Measurements from ENCODE around the gene EIPR1.
"Not testable (repeated sequence)": the region's sequence is repeated elsewhere in the genome, so short reads cannot be mapped to it uniquely, and the experiment has no call there.

EIPR1 gene

DNA sequence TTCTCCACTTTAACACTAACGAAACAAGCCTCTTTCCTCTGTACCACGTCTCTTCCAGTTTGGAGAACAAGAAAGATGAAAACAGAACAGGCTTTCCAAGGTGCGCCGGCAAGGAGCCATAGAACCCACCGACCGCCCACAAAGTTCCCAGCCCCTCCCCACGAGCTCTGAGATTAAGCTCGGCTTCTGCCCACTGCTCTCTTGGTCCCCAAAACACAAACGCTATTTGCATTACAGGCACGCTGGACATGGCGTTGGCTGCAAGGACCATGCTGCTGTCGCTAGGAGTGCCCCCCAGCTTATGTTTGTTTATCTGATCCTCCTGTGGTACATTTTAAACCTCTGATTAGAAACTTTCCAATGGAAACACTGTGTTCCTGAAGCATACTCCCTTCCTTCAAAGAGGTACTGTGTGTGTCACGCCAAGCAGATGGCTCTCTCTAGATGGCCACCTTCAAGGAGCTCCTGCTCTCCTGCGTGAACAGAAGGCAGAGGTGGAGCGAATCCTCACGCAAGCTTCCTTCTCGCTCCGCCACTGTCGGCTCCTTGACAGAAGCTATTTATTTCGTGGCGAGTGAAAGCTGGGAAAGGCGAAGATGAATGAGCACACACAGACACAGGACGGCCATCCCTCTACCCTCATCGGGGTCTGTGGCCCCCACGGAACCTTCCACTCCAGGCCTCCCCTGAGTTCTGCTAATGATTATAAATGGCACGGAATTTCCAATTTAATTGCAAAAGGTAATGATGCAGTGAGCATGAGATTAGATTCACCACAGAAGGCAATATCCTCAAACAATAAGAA, 166.2 kb downstream of the EIPR1 start:
- DNase-seq (ENCODE audit: low read depth): no peak

- DNase-seq (ENCODE audit: low read depth): no peak
Measured at GRCh38 chr2:3210257-3210656, 167.4 kb downstream of the EIPR1 start.

DNA sequence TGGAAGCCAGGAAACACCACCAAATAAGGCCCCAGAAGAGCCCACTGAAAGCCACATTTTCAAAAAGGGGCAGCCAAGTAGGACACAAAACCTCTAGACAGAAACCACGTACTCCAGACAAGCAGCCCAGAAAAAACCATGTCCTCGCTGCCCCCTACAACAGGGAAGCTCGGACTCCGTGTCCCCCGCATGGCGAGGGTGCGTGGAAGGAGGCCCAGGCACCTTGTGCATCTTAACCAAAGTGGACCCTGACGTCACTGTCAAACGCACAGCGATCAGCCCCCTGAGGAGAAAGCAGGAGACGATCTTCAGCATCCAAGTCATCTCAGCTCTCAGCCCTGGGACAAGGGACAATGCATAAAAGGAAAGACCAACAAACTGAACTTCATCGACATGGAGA, 168.4 kb downstream of the EIPR1 start:
- DNase-seq (ENCODE audit: low read depth): no peak

- DNase-seq (ENCODE audit: low read depth): no peak
Measured at GRCh38 chr2:3208591-3208990, 169.0 kb downstream of the EIPR1 start.

DNA sequence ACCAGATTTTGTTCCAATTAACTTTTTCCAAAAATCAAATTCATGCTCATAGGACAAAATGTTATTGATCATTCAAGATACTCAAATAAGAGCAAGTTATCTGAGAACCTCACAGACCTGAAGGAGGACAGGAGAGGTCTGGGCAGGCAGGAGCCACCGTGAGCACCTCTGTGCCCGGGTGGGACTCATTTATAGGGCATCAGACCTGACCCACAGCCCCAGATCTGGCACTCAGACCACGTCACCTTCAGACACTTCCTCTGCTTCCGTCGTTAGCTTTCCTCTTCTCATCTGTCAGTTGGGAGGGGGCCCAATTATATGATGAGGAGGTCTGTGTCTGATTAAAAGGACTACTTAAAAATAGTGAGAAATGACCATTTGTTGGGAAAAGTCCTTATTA, 169.4 kb downstream of the EIPR1 start:
- no peak for DNase-seq (ENCODE audit: low read depth)

DNA sequence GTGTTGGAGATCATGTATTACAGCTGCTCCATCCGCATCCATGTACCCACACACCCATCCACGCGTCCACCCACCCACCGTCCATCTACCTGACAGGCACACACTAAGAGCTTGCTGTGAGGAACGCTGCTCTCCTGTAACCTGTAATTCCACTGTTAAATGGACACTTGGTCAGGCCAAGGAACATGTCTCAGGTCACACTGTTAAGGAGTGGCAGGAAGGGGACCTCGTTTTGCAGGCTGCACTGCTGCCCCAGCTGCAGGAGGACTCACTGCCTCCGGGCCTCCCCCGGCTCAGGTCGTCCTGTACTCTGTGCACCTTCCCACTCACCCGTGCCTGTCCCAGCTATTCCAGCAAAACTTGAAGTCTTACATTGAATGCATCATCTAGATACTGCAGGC, 170.5 kb downstream of the EIPR1 start:
- no peak for DNase-seq (ENCODE audit: low read depth)

GRCh38 chr2:3205845-3206244, 171.8 kb downstream of the EIPR1 start:
- no peak for DNase-seq (ENCODE audit: low read depth)

DNA sequence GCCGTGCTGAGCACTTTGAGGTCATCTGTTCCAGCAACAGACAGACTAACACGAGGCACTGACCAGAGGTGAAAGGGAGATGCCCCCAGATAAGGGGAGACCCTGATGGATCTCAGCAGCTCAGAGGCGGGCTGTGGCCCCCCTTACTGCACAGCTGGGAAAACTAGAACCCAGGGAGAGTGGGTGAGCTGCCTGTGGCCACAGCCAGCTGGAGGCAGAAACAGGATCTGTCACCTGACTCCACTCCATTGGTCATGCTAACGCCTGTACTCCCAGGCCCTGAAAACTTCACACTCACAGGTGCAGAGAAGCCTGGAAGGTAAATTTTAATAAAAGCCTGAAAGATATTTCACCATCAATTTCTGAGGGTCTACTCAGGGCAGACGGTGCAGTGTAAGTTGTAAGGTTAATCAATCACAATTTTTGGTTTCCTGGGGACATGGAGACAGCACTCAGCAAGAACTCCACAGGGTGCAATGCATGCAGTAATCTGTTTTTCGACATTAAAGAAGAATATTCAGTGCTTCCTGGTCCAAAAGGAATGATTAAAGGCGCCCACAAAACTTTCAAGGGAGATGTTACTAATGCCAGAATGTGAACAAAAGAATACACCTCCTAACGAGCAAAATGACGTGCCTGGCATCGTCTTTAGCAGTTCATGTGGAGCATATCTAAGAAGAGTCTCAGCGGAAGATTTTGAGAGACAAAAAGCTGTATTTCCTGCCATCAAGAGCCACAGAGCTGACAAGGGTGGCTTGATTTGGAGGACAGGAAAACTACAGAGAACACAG, 173.4 kb downstream of the EIPR1 start:
- DNase-seq (ENCODE audit: low read depth): no peak

GRCh38 chr2:3203497-3204019, 174.1 kb downstream of the EIPR1 start:
- DNase-seq (ENCODE audit: low read depth): no peak

DNA sequence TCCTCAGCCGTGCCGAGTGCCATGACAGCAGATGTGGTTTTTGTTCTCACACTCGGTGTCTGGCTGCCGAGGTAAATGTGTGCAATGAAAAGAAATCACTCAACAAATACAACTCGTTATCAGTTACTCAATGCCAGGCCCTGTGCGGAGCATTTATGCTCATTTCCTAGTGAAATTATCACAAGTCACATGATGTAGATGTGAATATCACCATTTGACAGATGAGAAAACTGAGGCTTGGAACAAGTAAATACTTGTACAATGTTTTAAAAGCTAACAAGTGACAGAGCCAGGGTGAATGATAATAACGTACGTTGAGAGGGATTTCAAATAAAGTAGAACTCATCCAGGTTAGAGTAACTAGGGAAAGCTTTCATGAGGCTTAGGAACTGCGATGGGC, 174.7 kb downstream of the EIPR1 start:
- no peak for DNase-seq (ENCODE audit: low read depth)

GRCh38 chr2:3201281-3201680, 176.3 kb downstream of the EIPR1 start:
- no peak for DNase-seq (ENCODE audit: low read depth)

DNA sequence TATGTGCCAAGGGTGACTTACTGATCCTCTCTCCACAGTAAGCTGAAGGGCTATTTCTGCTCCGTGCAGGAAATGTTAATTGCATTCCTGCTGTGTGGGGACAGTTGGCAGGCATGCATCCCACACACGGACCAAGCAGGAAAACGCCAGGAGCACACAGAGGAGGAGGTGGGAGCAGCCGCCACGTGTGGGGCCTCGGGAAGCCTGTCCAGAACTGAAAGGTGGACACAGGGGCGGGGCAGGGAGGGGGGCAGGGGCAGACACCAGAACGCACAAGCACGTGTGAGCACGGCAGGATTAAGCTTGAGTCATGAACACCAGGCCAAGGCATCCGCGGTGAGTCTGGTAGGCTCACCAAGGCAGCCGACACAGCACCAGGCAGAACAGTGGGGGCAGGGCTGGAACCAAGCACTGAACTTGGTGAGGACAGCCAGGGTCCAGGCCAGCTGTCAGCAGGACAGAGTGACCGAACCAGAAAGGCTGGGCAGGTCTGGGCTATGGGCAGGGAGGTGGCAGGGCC, 177.1 kb downstream of the EIPR1 start:
- no peak for DNase-seq (ENCODE audit: low read depth)

DNA sequence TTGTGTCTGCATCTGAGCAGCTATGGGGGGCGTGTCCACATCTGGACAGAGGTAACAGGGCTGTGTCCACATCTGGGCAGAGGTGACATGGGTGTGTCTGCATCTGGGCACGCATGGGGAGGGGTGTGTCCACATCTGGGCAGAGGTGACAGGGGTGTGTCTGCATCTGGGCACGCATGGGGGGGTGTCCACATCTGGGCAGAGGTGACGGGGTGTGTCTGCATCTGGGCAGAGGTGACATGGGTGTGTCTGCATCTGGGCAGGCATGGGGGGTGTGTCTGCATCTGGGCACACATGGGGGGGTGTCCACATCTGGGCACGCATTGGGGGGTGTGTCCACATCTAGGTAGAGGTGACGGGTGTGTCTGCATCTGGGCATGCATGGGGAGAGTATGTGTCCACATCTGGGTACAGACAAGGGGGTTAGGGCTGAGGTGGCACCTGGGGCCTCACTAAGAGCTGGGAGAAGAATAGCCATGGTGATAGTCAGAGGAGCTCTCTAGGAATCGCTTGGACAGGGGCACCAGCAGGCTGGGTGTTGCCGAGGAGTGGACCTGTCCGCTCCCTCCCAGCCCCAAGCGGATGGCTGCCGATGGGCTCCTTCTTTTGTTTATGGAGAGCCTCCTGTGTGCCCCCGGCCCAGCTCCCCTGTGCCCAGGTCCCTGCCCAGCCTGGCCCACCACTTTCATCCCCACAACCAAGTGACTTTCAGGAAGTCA, 177.8 kb downstream of the EIPR1 start:
- DNase-seq (ENCODE audit: low read depth): no peak

DNA sequence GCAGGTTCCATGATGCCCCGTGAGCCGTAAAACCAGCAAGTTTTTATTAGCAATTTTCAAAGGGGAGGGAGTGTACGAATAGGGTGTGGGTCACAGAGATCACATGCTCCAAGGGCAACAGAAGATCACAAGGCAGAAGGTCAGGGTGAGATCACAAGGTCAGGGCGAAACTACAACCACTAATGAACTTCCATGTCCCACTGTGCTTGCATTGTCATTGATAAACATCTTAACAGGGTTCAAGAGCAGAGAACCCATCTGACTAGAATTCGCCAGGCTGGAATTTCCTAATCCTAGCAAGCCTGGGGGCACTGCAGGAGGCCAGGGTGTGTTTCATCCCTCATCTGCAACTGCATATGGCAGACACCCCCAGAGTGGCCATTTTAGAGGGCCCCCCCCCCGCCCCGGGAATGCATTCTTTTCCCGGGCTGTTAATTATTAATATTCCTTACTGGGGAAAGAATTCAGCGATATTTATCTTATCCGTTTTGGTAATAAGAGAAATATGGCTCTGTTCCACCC, 178.9 kb downstream of the EIPR1 start:
- DNase-seq (ENCODE audit: low read depth): not testable (repeated sequence)

GRCh38 chr2:3198119-3198518, 179.5 kb downstream of the EIPR1 start:
- DNase-seq (ENCODE audit: low read depth): no peak

DNA sequence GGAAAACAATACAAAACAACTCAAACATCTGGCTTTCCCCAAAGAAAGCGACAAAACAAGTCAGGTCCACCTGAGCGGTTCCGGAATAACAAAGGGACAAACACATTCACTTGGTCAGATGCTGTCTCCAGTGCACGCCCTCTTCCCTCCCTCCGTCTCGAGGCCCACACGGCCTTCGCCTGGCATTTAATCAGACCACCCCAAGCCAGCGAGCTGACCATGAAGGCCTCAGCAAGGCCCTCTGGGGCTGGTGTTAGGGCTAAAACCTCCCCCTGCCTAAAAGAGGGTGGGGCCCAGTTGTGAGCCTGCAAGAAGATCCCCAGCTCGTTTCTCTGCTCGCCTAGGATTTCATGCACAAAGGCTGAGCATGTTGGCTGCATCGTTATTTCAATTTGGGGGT, 180.3 kb downstream of the EIPR1 start:
- no peak for DNase-seq (ENCODE audit: low read depth)

GRCh38 chr2:3196716-3197115, 180.9 kb downstream of the EIPR1 start:
- no peak for DNase-seq (ENCODE audit: low read depth)

DNA sequence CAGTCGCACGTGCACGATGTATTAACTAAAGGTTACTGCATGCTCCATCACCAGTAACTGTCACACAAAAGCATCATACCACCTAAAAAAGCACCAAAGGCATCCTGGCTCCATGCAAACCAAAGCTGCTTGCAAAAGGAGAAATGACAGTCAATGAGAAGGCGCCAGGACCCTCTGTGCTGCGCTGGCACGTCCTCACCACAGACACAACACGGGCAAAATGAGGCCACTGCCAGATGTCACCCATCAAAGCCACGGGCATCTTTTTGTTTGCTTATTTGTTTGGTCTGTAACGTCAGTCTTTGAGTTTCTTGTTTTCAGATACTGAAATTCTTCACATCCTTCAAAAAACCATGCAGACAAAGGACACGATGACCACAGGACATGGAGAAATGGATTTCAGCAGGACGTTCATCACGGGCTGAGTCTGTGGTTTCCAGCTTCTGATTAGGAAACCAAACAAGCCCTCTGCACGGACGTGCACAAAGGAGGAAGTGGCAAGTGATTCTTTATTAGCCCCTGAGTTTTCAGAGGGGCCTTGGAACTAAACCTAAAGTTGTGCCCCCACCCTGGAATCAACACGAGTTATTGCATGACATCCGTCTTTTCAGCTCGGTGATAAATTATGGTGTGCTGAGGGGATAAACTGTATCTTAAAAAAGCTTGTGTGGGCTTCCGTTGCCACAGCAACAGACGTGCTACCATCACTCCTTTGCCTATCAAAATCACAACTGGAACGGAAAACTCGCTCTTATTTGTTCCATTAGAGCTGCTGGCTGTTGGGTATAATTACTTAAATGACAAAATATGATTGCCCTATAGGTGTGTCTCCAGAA, 181.8 kb downstream of the EIPR1 start:
- no peak for DNase-seq (ENCODE audit: low read depth)

DNA sequence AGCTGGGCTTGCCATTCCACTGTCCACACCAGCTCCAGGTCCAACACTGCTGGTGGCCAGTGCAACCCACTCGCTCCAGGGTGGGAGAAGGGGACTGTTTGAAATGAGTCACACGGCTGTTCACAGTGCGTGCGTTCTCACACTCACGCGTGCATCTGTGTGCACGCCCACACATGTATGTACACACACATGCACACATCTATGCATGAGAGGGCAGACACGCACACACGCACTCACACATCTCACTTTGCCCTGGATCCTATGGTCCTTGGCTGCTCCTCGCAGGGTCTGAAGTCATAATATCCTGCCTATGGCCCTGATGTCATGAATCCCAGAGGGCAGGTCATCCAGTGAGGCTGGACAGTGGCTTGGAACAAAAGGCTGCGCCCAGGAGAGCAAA, 182.8 kb downstream of the EIPR1 start:
- no peak for DNase-seq (ENCODE audit: low read depth)

DNA sequence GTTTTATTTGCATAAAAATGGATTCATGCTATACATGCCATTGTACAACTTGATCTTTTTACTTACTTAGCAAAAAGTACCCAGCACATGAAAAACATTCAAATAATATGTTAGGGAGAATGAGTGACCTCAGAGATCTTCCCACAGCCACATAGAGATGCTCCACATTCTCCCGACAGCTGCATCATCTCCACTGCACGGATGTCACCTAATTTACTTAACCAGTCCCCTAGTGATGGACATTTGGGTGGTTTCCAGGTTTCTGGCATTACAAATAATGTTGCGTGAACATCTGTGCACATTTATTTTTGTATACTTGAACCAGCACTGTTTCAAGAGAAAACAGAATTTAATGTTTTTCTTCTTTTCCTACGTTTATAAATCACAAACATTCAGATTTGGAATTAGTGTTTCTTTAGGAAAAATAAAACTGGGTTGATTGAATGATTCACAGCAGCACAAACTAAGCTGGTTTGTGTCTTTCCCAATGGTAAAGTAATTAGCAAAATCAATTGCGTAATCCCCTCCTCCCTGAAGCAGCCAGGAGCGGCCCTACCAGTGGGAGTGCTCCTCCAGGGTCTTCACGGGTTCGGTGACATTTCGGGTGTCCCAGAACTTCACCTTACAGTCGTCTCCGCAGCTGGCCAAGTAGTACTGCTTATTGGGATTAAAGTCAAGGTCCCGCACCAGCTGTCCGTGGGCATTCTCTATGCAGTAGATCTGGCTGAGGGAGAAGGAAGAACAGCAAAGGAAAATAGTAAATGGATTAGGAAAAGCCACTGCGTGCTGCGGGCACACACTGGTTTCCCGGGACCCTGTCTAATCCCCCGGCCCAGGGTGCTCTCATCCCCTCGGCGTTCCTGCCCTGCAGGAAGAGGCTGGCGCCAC, 183.9 kb downstream of the EIPR1 start:
- DNase-seq (ENCODE audit: low read depth): no peak
